Mucosa of descending colon (tissue), 3 donors: Measurements from ENCODE around the gene EEPD1. TPM values are rescaled to one million over a fixed set of nuclear protein-coding genes. Genes with fewer than 3 reads are reported as not detected.

ENCODE experiments used
- ATAC-seq: fragments of 200-7000 bp; cut with Tn5 transposase; one replicate; pipeline ENCODE4 v1.9.1; 2020; ENCODE audit warnings: mild to moderate bottlenecking, moderate library complexity
- DNase-seq, 3 donors: peaks; one replicate each; pipeline ENCODE4 v3.0.0-alpha.2; 2020
- H3K36me3 ChIP-seq: fragments of 200-600 bp; one replicate; pipeline ENCODE4 v1.8.0; 2021; ENCODE audit warnings: low read depth, mild to moderate bottlenecking
- H3K4me1 ChIP-seq: fragments of 200-600 bp; one replicate; pipeline ENCODE4 v1.8.0; 2021; ENCODE audit warnings: low read depth, mild to moderate bottlenecking
- H3K4me3 ChIP-seq: fragments of 200-600 bp; one replicate; pipeline ENCODE4 v1.8.0; 2021; ENCODE audit warnings: mild to moderate bottlenecking
- H3K9me3 ChIP-seq: fragments of 200-600 bp; one replicate; pipeline ENCODE4 v1.8.0; 2021; ENCODE audit warnings: mild to moderate bottlenecking
- CTCF ChIP-seq: fragments of 200-600 bp; IDR thresholded peaks from one replicate; pipeline ENCODE4 v1.8.0; 2022; ENCODE audit warnings: antibody characterized with exemption, mild to moderate bottlenecking
- intact Hi-C, 2 donors: fragments of 100-400 bp; cut with DNase I in 1 of 2; cut with micrococcal nuclease in 1 of 2; formaldehyde crosslinking; loops; one replicate each; pipeline versions ENCODE4 v1.11.0 to v1.11.1; 2022; cut with DNase I, micrococcal nuclease
- total RNA-seq, 3 donors: library from RNA; stranded (reverse); fragmentation: NEBNext Ultra II Directional in 2 of 3; extraction: Animal tissue kit (Norgen Biotek cat#: 25700) in 2 of 3; gene quantifications; one replicate each; pipeline versions ENCODE4 v1.2.1 to v1.2.4, GENCODE V29; 2021 to 2023
- donor health status: DM: no; HTN: no; CAD: no; lungs with moderate emphysema.
- donor health status: DM: no; HTN: no; CAD: no.
- donor health status: DM: no; HTN: yes; CAD: no.

Gene EEPD1
- total RNA-seq, 3 donors from 2014 or later: 9.9 to 16.8 (median 16.3) TPM

GRCh38 chr7:36310897-36311296 is 157.8 kb downstream of the EEPD1 start:
- no peak for DNase-seq
- H3K36me3 ChIP-seq: no peaks in the 10 kb centered on the region
- no peaks in the 10 kb centered on the region for H3K4me1 ChIP-seq
- intact Hi-C loops: loop anchor here in 1 of 2 donors (10.0 kb wide), 1 partner anchor 326 kb away; no protein-coding TSS in a partner anchor
- no peak for ATAC-seq
- TF ChIP-seq CTCF: no peak
- H3K9me3 ChIP-seq: no peaks in the 10 kb centered on the region
- no peak overlapping the region for H3K4me3 ChIP-seq

GRCh38 chr7:36311539-36311938 is 158.5 kb downstream of the EEPD1 start:
- DNase-seq (no peak), ATAC-seq (no peak)
- Histone ChIP-seq H3K36me3 (no peaks in the 10 kb centered on the region), H3K4me3 (no peak overlapping the region), H3K4me1 (no peaks in the 10 kb centered on the region), H3K9me3 (no peaks in the 10 kb centered on the region)
- intact Hi-C loops: loop anchor here in 1 of 2 donors (10.0 kb wide), 1 partner anchor 327 kb away; no protein-coding TSS in a partner anchor
- TF ChIP-seq CTCF: no peak

- intact Hi-C loops: loop anchor here in 1 of 2 donors (10.0 kb wide), 1 partner anchor 327 kb away; no protein-coding TSS in a partner anchor
- peak; percentile 70 to 82 (median 79) for DNase-seq
These were observed 159.2 kb downstream of the EEPD1 start for GRCh38 chr7:36312064-36312914.

GRCh38 chr7:36312915-36313334 is 159.9 kb downstream of the EEPD1 start:
- no peaks in the 10 kb centered on the region for H3K4me1 ChIP-seq
- ATAC-seq (no peak), DNase-seq (no peak)
- TF ChIP-seq CTCF: no peak
- H3K4me3 ChIP-seq: no peak overlapping the region
- no peaks in the 10 kb centered on the region for H3K9me3 ChIP-seq
- no peaks in the 10 kb centered on the region for H3K36me3 ChIP-seq
- intact Hi-C loops: loop anchor here in 1 of 2 donors (10.0 kb wide), 1 partner anchor 328 kb away; no protein-coding TSS in a partner anchor

More at GRCh38 chr7:36312064-36312914, 159.2 kb downstream of the EEPD1 start:
- no peaks in the 10 kb centered on the region for H3K9me3 ChIP-seq
- peak; percentile 54 for TF ChIP-seq CTCF
- peak; percentile 96 for ATAC-seq
- H3K4me1 ChIP-seq: no peaks in the 10 kb centered on the region
- no peaks in the 10 kb centered on the region for H3K36me3 ChIP-seq
- no peak overlapping the region for H3K4me3 ChIP-seq

- Histone ChIP-seq H3K36me3 (no peaks in the 10 kb centered on the region), H3K9me3 (no peaks in the 10 kb centered on the region), H3K4me3 (no peak overlapping the region), H3K4me1 (no peaks in the 10 kb centered on the region)
- no peak for TF ChIP-seq CTCF
- intact Hi-C loops: loop anchor here in 1 of 2 donors (10.0 kb wide), 1 partner anchor 329 kb away; no protein-coding TSS in a partner anchor
- DNase-seq (no peak), ATAC-seq (no peak)
These were observed 160.6 kb downstream of the EEPD1 start for GRCh38 chr7:36313607-36314006.
